RWPE2 (cell line): ENCODE data around the gene PHEX.

Experiments
- ATAC-seq: fragments of 200-7000 bp; cut with Tn5 transposase; 3 replicates; pipeline ENCODE4 v1.9.1; 2021; ENCODE audit warnings: low read depth
- DNase-seq: peaks from one replicate; pipeline ENCODE4 v3.0.0-alpha.2; 2020; ENCODE audit warnings: low spot score
- H3K27ac ChIP-seq: fragments of 450-650 bp; 2 replicates; pipeline ENCODE4 v1.5.1; 2017; ENCODE audit warnings: mild to moderate bottlenecking; ENCODE audit not compliant: poor library complexity, severe bottlenecking
- H3K27me3 ChIP-seq: fragments of 250-450 bp; sonication (Bioruptor Pico); 2 replicates; pipeline ENCODE4 v1.5.1; 2021; ENCODE audit warnings: mild to moderate bottlenecking, moderate library complexity; ENCODE audit not compliant: insufficient read depth, poor library complexity, severe bottlenecking
- H3K36me3 ChIP-seq: fragments of 250-450 bp; sonication (Bioruptor Pico); 2 replicates; pipeline ENCODE4 v1.5.1; 2020; ENCODE audit warnings: low read depth, mild to moderate bottlenecking, moderate library complexity
- H3K4me1 ChIP-seq: fragments of 250-450 bp; sonication (Bioruptor Pico); 2 replicates; pipeline ENCODE4 v1.5.1; 2021; ENCODE audit warnings: mild to moderate bottlenecking, moderate library complexity; ENCODE audit not compliant: insufficient read depth, poor library complexity, severe bottlenecking
- H3K4me3 ChIP-seq: fragments of 250-450 bp; sonication (Bioruptor Pico); 2 replicates; pipeline ENCODE4 v1.5.1; 2021; ENCODE audit warnings: mild to moderate bottlenecking, moderate library complexity; ENCODE audit not compliant: severe bottlenecking
- H3K9me3 ChIP-seq: fragments of 250-450 bp; sonication (Bioruptor Pico); 2 replicates; pipeline ENCODE4 v1.5.1; 2021; ENCODE audit warnings: mild to moderate bottlenecking, moderate library complexity; ENCODE audit not compliant: severe bottlenecking
- CTCF ChIP-seq: fragments of 450-650 bp; IDR thresholded peaks from one replicate; pipeline ENCODE4 v1.5.1; 2017; ENCODE audit warnings: mild to moderate bottlenecking, moderate library complexity; ENCODE audit not compliant: poor library complexity, severe bottlenecking

Gene PHEX

GRCh38 chrX:22249371-22249770 lies 217.2 kb downstream of the PHEX start:
- no peak for ATAC-seq
- no peak overlapping the region for H3K4me3 ChIP-seq
- no peaks in the 10 kb centered on the region for H3K9me3 ChIP-seq
- no peak overlapping the region for H3K27ac ChIP-seq
- H3K36me3 ChIP-seq = no peaks in the 10 kb centered on the region
- no peaks in the 10 kb centered on the region for H3K27me3 ChIP-seq
- no peak for TF ChIP-seq CTCF
- DNase-seq = no peak
- H3K4me1 ChIP-seq = peaks cover 14% of the 10 kb centered on the region

- ATAC-seq = no peak
- no peak for TF ChIP-seq CTCF
- no peak overlapping the region for H3K27ac ChIP-seq
- no peaks in the 10 kb centered on the region for H3K36me3 ChIP-seq
- no peaks in the 10 kb centered on the region for H3K27me3 ChIP-seq
- H3K4me1 ChIP-seq = no peaks in the 10 kb centered on the region
- no peak overlapping the region for H3K4me3 ChIP-seq
- DNase-seq = no peak
- H3K9me3 ChIP-seq = no peaks in the 10 kb centered on the region
Measured at GRCh38 chrX:22268706-22269105, 236.6 kb downstream of the PHEX start.

- H3K27me3 ChIP-seq = no peaks in the 10 kb centered on the region
- no peaks in the 10 kb centered on the region for H3K9me3 ChIP-seq
- no peak within 1 kb of the TSS for H3K4me3 ChIP-seq
- ATAC-seq (no peak), DNase-seq (no peak)
- no peaks in the 10 kb centered on the region for H3K4me1 ChIP-seq
- no peaks in the 10 kb centered on the region for H3K36me3 ChIP-seq
- TF ChIP-seq CTCF = no peak
- H3K27ac ChIP-seq = no peak within 1 kb of the TSS
Measured at GRCh38 chrX:22272613-22273012, 240.5 kb downstream of the PHEX start, which contains the start of gene CBLL2. Gene CBLL2, plus strand, starts transcription at chrX:22272913. Its CDS starts 79 bp downstream, at chrX:22272992.

- Histone ChIP-seq H3K27ac (no peak overlapping the region), H3K36me3 (no peaks in the 10 kb centered on the region), H3K9me3 (no peaks in the 10 kb centered on the region), H3K27me3 (no peaks in the 10 kb centered on the region), H3K4me1 (no peaks in the 10 kb centered on the region), H3K4me3 (no peak overlapping the region)
- DNase-seq = no peak
- ATAC-seq = no peak
- TF ChIP-seq CTCF = no peak
Measured at GRCh38 chrX:22273714-22274317, 241.7 kb downstream of the PHEX start.

DNA sequence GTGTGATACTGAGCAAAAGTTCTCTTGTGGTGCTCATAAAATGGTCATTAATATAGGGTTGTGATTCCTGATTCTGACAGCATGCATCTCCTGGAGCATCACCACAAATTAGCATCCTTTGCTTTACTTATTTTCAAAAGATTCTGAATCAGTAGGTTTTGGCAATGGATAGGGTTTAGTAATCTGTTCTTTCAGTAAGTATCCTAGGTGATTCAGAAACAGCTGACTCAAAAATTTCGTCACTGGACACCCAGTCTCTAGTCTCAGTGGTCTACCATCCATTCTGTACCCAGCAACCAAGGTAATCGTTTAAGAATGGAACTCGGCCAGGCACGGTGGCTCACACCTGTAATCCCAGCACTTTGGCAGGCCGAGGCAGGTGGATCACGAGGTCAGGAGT lies 244.7 kb downstream of the PHEX start:
- no peaks in the 10 kb centered on the region for H3K9me3 ChIP-seq
- no peak for ATAC-seq
- TF ChIP-seq CTCF = no peak
- H3K4me3 ChIP-seq = no peak overlapping the region
- H3K27me3 ChIP-seq = no peaks in the 10 kb centered on the region
- H3K36me3 ChIP-seq = no peaks in the 10 kb centered on the region
- no peaks in the 10 kb centered on the region for H3K4me1 ChIP-seq
- no peak for DNase-seq
- no peak overlapping the region for H3K27ac ChIP-seq
